OCI-LY3 (cell line): ENCODE measurements around the gene MINK1.

Experiments
- H2AFZ ChIP-seq: fragments of 200-600, 300-600 bp; shearing (Covaris generic); 2 replicates; pipeline ENCODE4 v1.6.0; 2014; ENCODE audit warnings: antibody characterized with exemption, low read depth, low read length
- H3K27ac ChIP-seq: fragments of 200-600, 300-600 bp; sonication (generic); 2 replicates; pipeline ENCODE4 v1.5.1; 2014; ENCODE audit warnings: mild to moderate bottlenecking, low read length, moderate library complexity, mixed read lengths
- H3K27me3 ChIP-seq: fragments of 200-600, 300-600 bp; sonication (generic); 2 replicates; pipeline ENCODE4 v1.6.1; 2014; ENCODE audit warnings: low read depth, low read length, mixed read lengths
- H3K36me3 ChIP-seq: fragments of 200-600, 300-600 bp; sonication (generic); replicated peaks from 2 replicates; pipeline ENCODE3; 2014; ENCODE audit warnings: low read depth, low read length, mixed read lengths
- H3K4me1 ChIP-seq: fragments of 300-600, 200-600 bp; sonication (generic); 2 replicates; pipeline ENCODE4 v1.6.1; 2014; ENCODE audit warnings: low read length, mixed read lengths
- H3K4me2 ChIP-seq: fragments of 200-600, 300-600 bp; sonication (generic); 2 replicates; pipeline ENCODE4 v1.6.1; 2014; ENCODE audit warnings: low read length, mixed read lengths
- H3K4me3 ChIP-seq: fragments of 300-600, 200-600 bp; sonication (generic); 2 replicates; pipeline ENCODE4 v1.5.1; 2014; ENCODE audit warnings: antibody characterized with exemption, mild to moderate bottlenecking, low read length, moderate library complexity
- H3K79me2 ChIP-seq: fragments of 300-600, 200-600 bp; shearing (Covaris generic); 2 replicates; pipeline ENCODE4 v1.6.1; 2014; ENCODE audit warnings: mild to moderate bottlenecking, low read length, mixed read lengths
- H3K9ac ChIP-seq: fragments of 300-600, 200-600 bp; shearing (Covaris generic); 2 replicates; pipeline ENCODE4 v1.6.0; 2014; ENCODE audit warnings: mild to moderate bottlenecking, low read length, moderate library complexity
- H3K9me3 ChIP-seq: fragments of 200-600, 300-600 bp; shearing (Covaris generic); 2 replicates; pipeline ENCODE4 v1.6.1; 2014; ENCODE audit warnings: low read length, mixed read lengths; ENCODE audit not compliant: insufficient read depth
- H4K20me1 ChIP-seq: fragments of 200-600, 300-600 bp; sonication (generic); 2 replicates; pipeline ENCODE4 v1.6.1; 2016; ENCODE audit warnings: low read length, mixed read lengths; ENCODE audit not compliant: insufficient read depth
- CTCF ChIP-seq: fragments of 200-600, 300-600 bp; sonication (generic); IDR thresholded peaks from 2 replicates; pipeline ENCODE4 v1.5.1; 2014; ENCODE audit warnings: antibody characterized with exemption, low read length, low read depth
- EZH2phosphoT487 ChIP-seq: fragments of 200-600 bp; shearing (Covaris generic); IDR thresholded peaks from 2 replicates; pipeline ENCODE4 v1.6.1; 2018; ENCODE audit warnings: antibody characterized with exemption, mixed run types, low read depth

MINK1 gene

DNA sequence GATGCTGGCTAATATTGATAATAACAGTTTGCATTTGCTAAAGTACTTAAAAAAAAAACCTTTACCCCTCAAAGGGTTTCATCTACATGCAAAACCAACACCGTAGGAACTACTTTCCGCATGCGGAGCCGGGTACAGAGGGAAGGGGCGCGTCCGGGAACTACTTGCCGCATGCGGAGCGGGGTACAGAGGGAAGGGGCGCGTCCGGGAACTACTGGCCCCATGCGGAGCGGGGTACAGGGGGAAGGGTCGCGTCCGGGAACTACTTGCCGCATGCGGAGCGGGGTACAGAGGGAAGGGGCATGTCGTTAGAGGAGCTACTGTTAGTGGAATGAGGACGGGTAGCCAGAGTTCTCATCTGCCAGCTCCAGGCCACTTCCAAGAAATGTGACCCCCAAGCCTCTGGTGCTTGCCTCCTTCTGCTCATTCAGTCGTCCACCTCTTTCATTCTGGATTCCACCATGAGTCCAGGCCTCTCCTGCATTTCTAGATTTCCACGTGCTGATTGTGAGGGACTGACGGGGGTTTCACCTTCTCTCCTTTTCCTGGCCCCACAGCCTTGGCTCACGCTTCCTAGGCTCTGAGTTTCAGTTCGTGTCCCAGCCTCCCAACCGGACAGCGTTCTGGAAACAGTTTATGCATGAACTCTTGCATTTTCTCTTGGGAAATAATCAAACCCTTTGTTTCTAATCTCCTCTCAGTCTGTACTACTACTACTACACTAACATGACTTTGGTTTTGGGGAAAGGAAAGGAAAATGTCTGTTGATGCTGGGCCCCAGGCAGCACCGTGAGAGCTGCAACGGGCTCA, 26.9 kb downstream of the MINK1 start:
- Histone ChIP-seq H3K79me2 (no peaks in the 10 kb centered on the region), H3K4me3 (no peak overlapping the region), H2AFZ (no peak overlapping the region), H3K4me2 (no peak overlapping the region), H3K27ac (no peak overlapping the region), H4K20me1 (no peaks in the 10 kb centered on the region), H3K36me3 (no peaks in the 10 kb centered on the region), H3K27me3 (no peaks in the 10 kb centered on the region), H3K4me1 (peaks cover 2% of the 10 kb centered on the region; the same call in 1 of the 2 replicates), H3K9me3 (no peaks in the 10 kb centered on the region), H3K9ac (no peak overlapping the region)
- TF ChIP-seq EZH2phosphoT487 (no peak), CTCF (no peak)

DNA sequence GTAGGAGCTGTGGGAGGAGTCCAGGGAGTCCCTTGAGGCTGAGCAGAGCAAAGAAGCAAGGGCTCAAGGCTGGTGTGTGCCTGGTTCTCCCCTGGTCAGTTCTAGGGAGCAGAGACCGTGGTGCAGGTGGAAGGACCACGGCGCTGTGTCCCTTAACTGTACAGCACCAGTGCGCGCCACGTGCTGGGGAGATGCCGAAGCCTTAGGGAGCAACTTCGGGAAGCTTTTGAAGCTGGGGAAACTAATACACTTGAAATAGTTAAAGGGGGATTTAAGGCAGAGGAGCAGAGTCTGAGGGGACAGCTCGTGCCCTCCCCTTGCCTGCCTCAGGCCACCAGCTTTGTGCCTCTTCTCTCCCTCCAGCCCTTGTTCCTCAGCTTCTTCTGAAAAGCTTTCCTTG, 27.5 kb downstream of the MINK1 start:
- Histone ChIP-seq H3K4me1 (peaks cover 2% of the 10 kb centered on the region; the same call in 1 of the 2 replicates), H3K79me2 (no peaks in the 10 kb centered on the region), H2AFZ (no peak overlapping the region), H3K4me3 (no peak overlapping the region), H4K20me1 (no peaks in the 10 kb centered on the region), H3K4me2 (no peak overlapping the region), H3K9ac (no peak overlapping the region), H3K27me3 (no peaks in the 10 kb centered on the region), H3K27ac (no peak overlapping the region), H3K36me3 (no peaks in the 10 kb centered on the region), H3K9me3 (no peaks in the 10 kb centered on the region)
- TF ChIP-seq EZH2phosphoT487: no peak
- no peak for TF ChIP-seq CTCF

DNA sequence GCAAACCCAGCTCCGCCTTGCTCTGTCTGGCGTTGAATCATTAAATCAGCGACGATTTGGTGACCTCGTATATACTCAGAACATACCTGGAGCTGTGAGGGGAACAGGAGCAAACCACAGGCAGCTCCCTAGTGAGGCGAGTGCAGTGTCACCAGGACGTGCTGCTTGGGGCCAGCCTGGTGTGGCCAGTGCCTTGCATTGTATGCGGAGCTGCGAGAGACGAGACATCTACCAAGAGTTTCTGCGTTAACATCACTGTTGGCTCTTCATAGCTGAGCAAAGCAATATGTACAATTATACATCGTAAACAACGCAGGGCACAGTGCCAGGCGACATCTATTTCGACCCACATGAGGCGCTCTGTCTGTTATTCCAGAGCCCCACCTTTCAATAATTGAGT, 27.9 kb downstream of the MINK1 start:
- H3K4me1 ChIP-seq: peaks cover 2% of the 10 kb centered on the region; the same call in 1 of the 2 replicates
- no peaks in the 10 kb centered on the region for H4K20me1 ChIP-seq
- no peak overlapping the region for H3K4me3 ChIP-seq
- no peak overlapping the region for H3K4me2 ChIP-seq
- TF ChIP-seq CTCF (no peak), EZH2phosphoT487 (no peak)
- no peak overlapping the region for H3K9ac ChIP-seq
- no peak overlapping the region for H2AFZ ChIP-seq
- H3K27me3 ChIP-seq: no peaks in the 10 kb centered on the region
- no peaks in the 10 kb centered on the region for H3K9me3 ChIP-seq
- no peaks in the 10 kb centered on the region for H3K36me3 ChIP-seq
- H3K79me2 ChIP-seq: no peaks in the 10 kb centered on the region
- H3K27ac ChIP-seq: no peak overlapping the region

GRCh38 chr17:4862720-4863119, 29.6 kb downstream of the MINK1 start:
- Histone ChIP-seq H3K27ac (no peak overlapping the region), H3K27me3 (no peaks in the 10 kb centered on the region), H2AFZ (no peak overlapping the region), H3K79me2 (no peaks in the 10 kb centered on the region), H3K4me1 (peaks cover 2% of the 10 kb centered on the region; the same call in 1 of the 2 replicates), H3K4me3 (no peak overlapping the region), H4K20me1 (no peaks in the 10 kb centered on the region), H3K4me2 (no peak overlapping the region), H3K9ac (no peak overlapping the region), H3K36me3 (no peaks in the 10 kb centered on the region), H3K9me3 (no peaks in the 10 kb centered on the region)
- TF ChIP-seq EZH2phosphoT487: no peak
- TF ChIP-seq CTCF: no peak
